Sigmoid colon (tissue), 4 donors: Measurements from ENCODE around the gene CRADD.

ENCODE experiments used
- CTCF ChIP-seq, 4 experiments: fragments of 450-650 bp in 3 of 4; fragments of 200-600 bp in 1 of 4; IDR thresholded peaks; one replicate each; pipeline ENCODE4 v1.5.1; 2016 to 2019; ENCODE audit warnings: antibody characterized with exemption in 4 of 4, mild to moderate bottlenecking in 3 of 4, moderate library complexity in 2 of 4
- EP300 ChIP-seq, 4 donors: sonication (generic); formaldehyde crosslinking; IDR thresholded peaks; one replicate each; pipeline ENCODE4 v1.6.1; 2017; ENCODE audit warnings: antibody characterized with exemption in 4 of 4
- POLR2AphosphoS5 ChIP-seq, 4 donors: sonication (generic); formaldehyde crosslinking; IDR thresholded peaks; one replicate each; pipeline ENCODE4 v1.6.1; 2017; ENCODE audit warnings: antibody characterized with exemption in 4 of 4

GRCh38 chr12:93848523-93849101 lies 171.4 kb downstream of the CRADD start:
- TF ChIP-seq POLR2AphosphoS5 (IDR thresholded peaks at IDR 0.05), result no peak
- TF ChIP-seq CTCF (IDR thresholded peaks at IDR 0.05), result no peak
- TF ChIP-seq EP300 (IDR thresholded peaks at IDR 0.05), result no peak
